CD4-positive, alpha-beta T cell treated with Interleukin-2 at 100 ng/mL for 4 hours (primary cell): ENCODE measurements around the gene FAM169A.
"Not testable (repeated sequence)": the region's sequence is repeated elsewhere in the genome, so short reads cannot be mapped to it uniquely, and the experiment has no call there.

ENCODE experiments used
- DNase-seq: peaks from one replicate; pipeline ENCODE4 v3.0.0-alpha.2; 2020; ENCODE audit warnings: low spot score

Gene FAM169A

DNA sequence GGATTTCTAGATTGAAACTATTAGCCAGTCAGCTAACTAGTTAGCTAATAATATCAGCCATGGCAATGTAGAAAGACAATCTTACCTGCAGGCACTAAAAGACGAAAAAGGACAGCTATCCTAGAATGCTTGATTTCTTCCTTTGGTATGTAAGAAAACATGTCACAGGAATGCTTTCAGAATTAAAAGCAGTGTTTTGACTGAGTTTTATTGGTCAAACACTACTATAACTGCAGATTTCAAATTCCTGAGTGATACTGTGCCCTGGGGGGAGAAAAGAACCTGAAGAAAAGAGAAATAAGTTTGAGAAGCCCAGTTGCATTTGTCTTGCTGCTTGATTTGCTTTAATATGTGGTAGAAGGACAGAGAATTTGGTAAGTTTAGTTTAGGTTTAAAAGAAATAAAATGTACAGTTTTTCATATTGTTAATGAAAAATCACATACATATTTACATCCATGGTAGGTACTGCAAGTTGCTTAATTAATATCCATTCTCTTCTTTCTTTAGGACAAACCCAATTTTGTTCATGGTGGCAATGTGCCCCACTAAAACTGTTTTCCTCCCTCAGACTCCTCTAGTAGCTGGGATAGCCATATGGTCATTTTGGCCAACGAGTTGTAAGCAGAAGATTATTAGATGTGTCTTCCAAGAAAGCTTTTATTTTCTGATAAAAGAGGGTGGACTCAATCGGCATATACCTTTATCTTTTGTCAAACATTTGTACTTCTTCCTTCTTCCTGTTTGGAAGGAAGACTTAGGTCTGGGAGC is 4.3 kb upstream of the FAM169A start:
- DNase-seq, result no peak

- DNase-seq, result not testable (repeated sequence)
These were observed 3.2 kb upstream of the FAM169A start for GRCh38 chr5:74869414-74869813.

- peak; percentile 3 for DNase-seq
These were observed 492 bp upstream of the FAM169A start for GRCh38 chr5:74866596-74867162.

- DNase-seq, result no peak
These were observed 857 bp downstream of the FAM169A start for GRCh38 chr5:74865256-74865803.

DNA sequence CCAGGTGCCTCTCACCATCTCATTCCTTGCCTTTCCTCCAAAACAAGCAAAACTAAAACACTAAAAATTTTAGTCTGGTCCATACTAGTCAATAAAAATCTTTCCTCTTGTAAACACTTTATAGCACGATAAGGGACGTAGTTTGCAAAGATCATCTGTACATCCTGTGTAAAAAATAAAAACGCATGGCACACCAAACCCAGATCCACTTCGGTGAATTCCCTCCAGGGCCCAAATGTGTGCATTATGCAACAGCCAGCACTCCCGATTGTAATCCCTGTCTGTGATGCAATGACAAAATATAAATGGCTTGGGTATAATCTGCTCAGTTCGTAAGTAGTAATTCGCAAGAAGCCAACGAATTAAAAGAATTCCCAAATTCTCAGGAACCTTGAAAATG is 1.4 kb downstream of the FAM169A start:
- no peak for DNase-seq

DNA sequence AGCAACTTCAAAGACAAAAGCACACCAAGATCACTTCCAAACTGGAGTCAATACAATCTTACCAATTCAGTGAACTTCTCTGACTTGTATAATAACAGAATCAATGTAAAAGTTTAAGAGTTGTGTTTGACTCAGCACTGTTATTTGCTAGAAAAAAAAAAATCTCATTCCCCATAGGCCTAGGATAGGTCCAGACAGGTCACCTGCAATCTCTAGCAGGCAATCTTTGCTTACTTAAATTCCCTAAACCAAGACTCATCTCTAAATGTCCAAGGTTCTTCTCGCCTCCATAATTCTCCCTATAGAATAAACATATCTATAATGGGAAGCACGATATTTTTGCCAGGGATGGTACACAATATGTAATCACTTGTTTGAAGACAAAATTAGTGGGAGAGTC is 2.5 kb downstream of the FAM169A start:
- DNase-seq, result no peak

DNA sequence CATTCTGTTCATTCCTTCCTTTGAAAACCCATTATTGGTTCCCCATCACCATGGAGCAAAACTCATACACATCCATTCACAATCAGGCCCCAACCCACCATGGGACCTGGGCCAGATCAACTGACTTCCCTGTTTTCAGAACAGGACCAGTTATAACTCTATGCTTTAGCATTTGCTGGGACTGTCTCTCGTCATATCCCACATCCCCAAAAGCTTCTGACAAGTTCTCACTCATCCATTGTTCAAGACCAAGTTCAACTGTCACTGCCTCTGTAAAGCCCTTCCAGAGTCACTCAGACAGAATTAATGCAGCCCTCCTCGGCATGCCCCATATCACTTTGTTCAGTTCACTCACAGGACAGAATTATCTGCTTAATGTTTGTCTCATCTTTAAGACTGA is 4.0 kb downstream of the FAM169A start:
- DNase-seq, result no peak

DNA sequence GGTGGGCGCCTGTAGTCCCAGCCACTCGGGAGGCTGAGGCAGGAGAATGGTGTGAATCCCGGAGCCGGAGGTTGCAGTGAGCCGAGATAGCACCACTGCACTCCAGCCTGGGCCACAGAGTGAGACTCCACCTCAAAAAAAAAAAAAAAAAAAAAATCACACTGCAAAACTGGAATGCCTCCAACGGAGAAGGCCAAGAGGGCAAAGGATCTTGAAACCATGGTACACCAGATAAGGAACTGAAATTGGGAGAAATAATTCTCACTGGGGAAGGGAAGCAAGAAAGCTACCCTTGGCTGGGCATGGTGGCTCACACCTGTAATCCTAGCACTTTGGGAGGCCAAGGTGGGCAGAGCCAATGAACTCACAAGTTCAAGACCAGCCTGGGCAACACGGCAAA is 9.2 kb downstream of the FAM169A start:
- DNase-seq, result not testable (repeated sequence)

- no peak for DNase-seq
These were observed 12.9 kb downstream of the FAM169A start for GRCh38 chr5:74853256-74853655.

GRCh38 chr5:74851684-74852353 is 14.4 kb downstream of the FAM169A start:
- DNase-seq, result peak; percentile 6

DNA sequence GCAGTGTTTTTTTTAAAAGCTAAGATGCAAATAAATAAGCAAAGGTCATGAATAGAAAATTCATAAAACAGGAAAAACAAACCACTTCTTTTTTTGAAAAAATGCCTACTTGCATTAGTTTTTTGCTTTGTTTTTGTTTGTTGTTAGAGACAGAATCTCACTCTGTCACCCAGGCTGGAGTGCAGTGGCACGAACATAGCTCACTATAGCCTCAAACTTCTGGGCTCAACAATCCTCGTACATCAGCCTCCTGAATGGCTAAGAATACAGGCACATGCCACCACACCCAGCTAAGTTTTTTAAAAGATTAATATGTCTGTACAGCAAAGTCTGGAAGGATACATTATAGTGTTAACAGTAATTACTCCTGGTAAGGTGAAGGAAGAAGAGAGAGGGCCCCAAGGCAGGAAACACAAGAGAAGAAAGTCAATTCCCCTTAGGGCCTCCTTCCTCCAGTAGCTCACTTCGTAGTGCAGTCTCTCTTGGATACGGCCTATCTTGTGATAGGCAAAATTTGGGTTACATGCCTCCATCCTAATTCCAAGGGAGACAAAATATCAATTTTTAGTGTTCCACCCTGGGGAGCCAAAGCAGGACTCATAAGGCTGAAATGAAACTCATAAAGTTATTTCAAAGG is 15.3 kb downstream of the FAM169A start:
- DNase-seq, result no peak

DNA sequence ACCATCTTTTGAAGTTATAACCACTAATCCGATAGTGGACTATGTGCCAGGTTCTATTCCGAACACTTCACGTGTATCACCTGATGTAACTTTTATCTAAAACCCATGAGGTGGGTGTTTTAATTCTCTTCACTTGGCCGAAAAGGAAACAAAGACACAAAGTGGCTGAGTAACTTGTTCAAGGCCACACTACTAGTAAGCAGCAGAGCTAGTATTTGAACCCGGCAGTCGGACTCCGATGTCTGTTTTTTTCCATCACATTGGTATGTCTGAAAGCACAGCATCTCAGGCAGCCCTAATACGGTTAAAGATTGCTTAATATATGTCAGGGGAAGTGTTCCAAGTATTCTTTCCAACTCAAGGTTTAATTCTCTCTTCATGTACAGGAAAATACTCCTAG is 16.2 kb downstream of the FAM169A start:
- DNase-seq, result no peak

GRCh38 chr5:74848553-74849025 is 17.6 kb downstream of the FAM169A start:
- no peak for DNase-seq

DNA sequence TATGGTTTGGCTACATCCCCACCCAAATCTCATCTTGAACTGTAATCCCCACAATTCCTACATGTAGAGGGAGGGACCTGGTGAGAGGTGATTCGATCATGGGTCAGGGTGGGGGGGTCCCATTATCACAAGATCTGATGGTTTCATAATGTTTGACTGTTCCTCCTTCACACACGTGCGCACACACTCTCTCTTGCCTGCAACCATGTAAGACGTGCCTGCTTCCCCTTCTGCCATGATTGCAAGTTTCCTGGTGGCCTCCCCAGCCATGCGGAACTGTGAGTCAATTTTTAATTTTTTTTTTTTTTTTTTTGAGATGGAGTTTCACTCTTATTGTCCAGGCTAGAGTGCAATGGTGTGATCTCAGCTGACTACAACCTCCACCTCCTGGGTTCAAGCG is 27.0 kb downstream of the FAM169A start:
- no peak for DNase-seq

- no peak for DNase-seq
These were observed 27.9 kb downstream of the FAM169A start for GRCh38 chr5:74838262-74838661.

- no peak for DNase-seq
These were observed 29.1 kb downstream of the FAM169A start for GRCh38 chr5:74837115-74837514.

- DNase-seq, result no peak
These were observed 32.5 kb downstream of the FAM169A start for GRCh38 chr5:74833537-74834266.

GRCh38 chr5:74829413-74829812 is 36.8 kb downstream of the FAM169A start:
- DNase-seq, result no peak

- no peak for DNase-seq
These were observed 43.9 kb downstream of the FAM169A start for GRCh38 chr5:74822288-74822687.

GRCh38 chr5:74816875-74817274 is 49.3 kb downstream of the FAM169A start:
- no peak for DNase-seq

DNA sequence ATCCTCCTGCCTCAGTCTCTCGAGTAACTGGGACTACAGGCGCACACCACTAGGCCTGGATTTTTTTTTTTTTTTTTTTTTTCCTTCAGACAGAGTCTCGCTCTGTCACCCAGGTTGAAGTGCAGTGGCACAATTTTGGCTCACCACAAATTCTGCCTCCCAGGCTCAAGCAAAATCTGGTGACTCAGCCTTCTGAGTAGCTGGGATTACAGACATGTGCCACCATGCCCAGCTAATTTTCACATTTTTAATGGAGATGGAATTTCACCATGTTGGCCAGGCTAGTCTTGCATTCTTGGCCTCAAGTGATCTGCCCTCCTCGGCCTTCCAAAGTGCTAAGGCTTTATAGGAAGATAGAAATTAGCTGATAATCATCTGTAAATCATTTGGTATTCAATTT is 55.3 kb downstream of the FAM169A start:
- DNase-seq, result no peak

DNA sequence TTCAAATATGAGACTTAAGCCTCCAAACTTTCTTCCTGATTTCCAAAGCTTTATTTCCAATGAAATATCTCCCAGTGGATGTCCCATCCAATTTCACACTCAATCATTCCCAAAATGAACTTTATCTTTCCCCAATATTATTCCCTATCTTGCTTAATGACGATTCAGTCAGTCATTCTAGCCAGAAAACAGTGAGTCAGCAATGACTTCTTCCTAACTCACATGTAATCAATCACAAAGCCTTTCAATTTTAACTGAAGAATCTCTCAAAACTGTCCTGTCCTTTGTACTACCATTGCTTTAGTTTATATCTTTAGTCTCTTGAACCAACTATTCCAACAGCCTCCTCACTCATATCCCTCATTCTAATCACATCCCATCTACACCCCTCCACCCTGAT is 64.2 kb downstream of the FAM169A start:
- no peak for DNase-seq
